Stomach (tissue), 9 donors: ENCODE data around the gene RBMS1. TPM values are rescaled to one million over a fixed set of nuclear protein-coding genes. Genes with fewer than 3 reads are reported as not detected.

Experiments
- DNase-seq, 2 donors: peaks; one replicate each; pipeline versions ENCODE4 v3.0.0 to v3.0.0-alpha.2; 2013 to 2019
- H3K27ac ChIP-seq, 5 donors: fragments of 200-600 bp in 4 of 5; sonication (generic) in 4 of 5; one replicate each; pipeline ENCODE4 v1.5.1; 2013 to 2019; ENCODE audit warnings: mild to moderate bottlenecking in 1 of 5, moderate library complexity in 1 of 5
- H3K27me3 ChIP-seq, 3 donors: fragments of 200-600 bp; sonication (generic); one replicate each; pipeline ENCODE4 v1.5.1; 2017 to 2019; ENCODE audit warnings: mixed run types in 1 of 3
- H3K36me3 ChIP-seq, 4 donors: fragments of 200-600 bp; sonication (generic); 1 replicate in 3 of 4; 2 replicates in 1 of 4; pipeline ENCODE4 v1.5.1; 2016 to 2019
- H3K4me1 ChIP-seq, 4 donors: fragments of 200-600 bp; sonication (generic); one replicate each; pipeline ENCODE4 v1.5.1; 2016 to 2019
- H3K4me3 ChIP-seq, 4 donors: fragments of 200-600 bp; sonication (generic) in 3 of 4; one replicate each; pipeline ENCODE4 v1.5.1; 2016 to 2019; ENCODE audit warnings: mild to moderate bottlenecking in 1 of 4
- H3K9me3 ChIP-seq, 4 donors: fragments of 200-600 bp; sonication (generic); one replicate each; pipeline ENCODE4 v1.5.1; 2016 to 2019
- CTCF ChIP-seq, 7 experiments: fragments of 450-650 bp in 4 of 7; fragments of 200-600 bp in 3 of 7; sonication (generic) in 3 of 7; IDR thresholded peaks; one replicate each; pipeline ENCODE4 v1.5.1; 2016 to 2019; ENCODE audit warnings: antibody characterized with exemption in 7 of 7, control low read depth in 2 of 7, mild to moderate bottlenecking in 1 of 7
- EP300 ChIP-seq: sonication (generic); formaldehyde crosslinking; IDR thresholded peaks from one replicate; pipeline ENCODE4 v1.6.1; 2017; ENCODE audit warnings: antibody characterized with exemption
- POLR2A ChIP-seq, 4 donors: fragments of 450-650 bp; IDR thresholded peaks; one replicate each; pipeline ENCODE4 v1.6.1; 2016; ENCODE audit warnings: antibody characterized with exemption in 4 of 4, control low read depth in 2 of 4, mild to moderate bottlenecking in 1 of 4, moderate library complexity in 1 of 4
- POLR2AphosphoS5 ChIP-seq, 3 donors: sonication (generic); formaldehyde crosslinking; IDR thresholded peaks; one replicate each; pipeline ENCODE4 v1.6.1; 2016; ENCODE audit warnings: antibody characterized with exemption in 3 of 3
- WGBS, 5 donors: extraction: QIAGEN DNeasy Blood & Tissue Kit in 3 of 5; methylation state at CpG; one replicate each; pipeline versions ENCODE4 v1.1.5 to v1.1.7; 2013 to 2018; 5-methylcytosine and 5-hydroxymethylcytosine counted together
- intact Hi-C: fragments of 100-400 bp; cut with DNase I; formaldehyde crosslinking; loops from one replicate; pipeline ENCODE4 v1.15.1; 2023; ENCODE audit warnings: low total_unique reads
- polyA plus RNA-seq, 3 donors: library from polyadenylated mRNA; stranded (reverse); fragments of 200-250 nt; gene quantifications; one replicate each; pipeline ENCODE4 v1.2.3, GENCODE V29; 2013
- total RNA-seq, 5 donors: library from RNA; depleted of rRNA; stranded (reverse); fragments of >200 nt; gene quantifications; one replicate each; pipeline versions ENCODE4 v1.1.0 to v1.2.3, GENCODE V29; 2014 to 2016
- donor health status: healthy with polysubstance abuse.
- donor health status: Bipolar disorder and iron deficiency.
- donor health status: healthy.

RBMS1 gene
- total and polyA plus RNA-seq, 8 donors, result 4.3 to 134 (median 27.8) TPM

DNA sequence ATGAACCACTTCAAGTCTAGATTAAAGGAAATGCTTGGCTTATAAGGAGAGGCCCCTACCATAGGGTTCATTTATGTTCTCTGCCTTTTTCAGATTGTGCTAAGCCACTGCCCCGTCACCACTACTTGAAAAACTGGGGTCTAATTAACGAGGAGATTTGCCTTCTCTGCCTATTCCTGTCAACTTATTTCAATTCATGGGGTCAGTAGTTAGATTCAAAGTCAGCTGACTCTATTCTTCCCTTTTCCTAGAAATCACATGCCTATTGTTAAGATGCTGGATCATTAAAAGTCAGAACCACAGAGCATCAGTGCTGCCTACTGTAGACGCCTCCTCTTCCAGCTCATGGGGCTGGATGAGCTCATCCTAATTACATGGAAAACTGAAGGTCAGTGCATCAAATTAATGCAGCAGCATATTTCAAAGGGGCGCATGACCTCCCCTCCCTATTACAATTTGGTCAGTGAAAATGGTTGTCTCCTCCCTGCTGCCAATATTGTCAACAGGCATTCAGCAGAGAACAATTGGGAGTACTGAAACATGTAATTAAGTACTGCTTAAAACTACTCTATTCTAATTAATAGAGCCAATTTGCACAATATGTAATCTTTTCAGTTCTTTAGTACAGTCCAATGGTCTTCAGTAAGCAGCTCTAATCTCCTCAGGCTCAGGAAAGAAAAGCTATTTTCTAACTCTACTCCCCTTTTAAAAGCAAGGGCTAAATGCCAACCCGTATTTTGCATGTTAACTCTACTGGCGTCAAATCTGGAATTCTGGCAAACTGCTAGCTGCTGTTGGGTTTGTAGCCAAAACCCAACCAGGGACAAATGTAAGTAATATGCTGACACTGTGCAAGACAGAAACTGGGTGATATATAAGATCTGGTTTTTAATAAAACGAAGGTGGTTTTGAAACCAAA, 176.2 kb downstream of the RBMS1 start:
- H3K4me1 ChIP-seq, result peaks cover 6 to 70% (median 42%) of the 10 kb centered on the region in 4 donors
- DNase-seq, result peak in 1 of 2 donors; percentile 61
- no peaks in the 10 kb centered on the region for H3K9me3 ChIP-seq
- TF ChIP-seq CTCF (IDR thresholded peaks at IDR 0.05) (no peak), POLR2A (IDR thresholded peaks at IDR 0.05) (no peak), POLR2AphosphoS5 (IDR thresholded peaks at IDR 0.05) (no peak), EP300 (no peak)
- whole genome bisulfite sequencing, 5 donors, result 62 to 75% (median 69%) methylated on average over 7 of the region's 7 CpGs
- H3K27ac ChIP-seq, result peak overlapping the region in 3 of 5 donors; percentile 39 to 62 (median 58)
- no peaks in the 10 kb centered on the region for H3K27me3 ChIP-seq
- peaks cover 0 to 9% (median 6%) of the 10 kb centered on the region in 4 donors for H3K36me3 ChIP-seq
- no peak overlapping the region for H3K4me3 ChIP-seq
- intact Hi-C loops, result no loop called here

GRCh38 chr2:160315337-160315736, 178.3 kb downstream of the RBMS1 start:
- no peaks in the 10 kb centered on the region for H3K9me3 ChIP-seq
- TF ChIP-seq POLR2A (IDR thresholded peaks at IDR 0.05) (no peak), POLR2AphosphoS5 (IDR thresholded peaks at IDR 0.05) (no peak), CTCF (IDR thresholded peaks at IDR 0.05) (no peak), EP300 (no peak)
- intact Hi-C loops, result no loop called here
- H3K4me1 ChIP-seq, result peaks cover 0 to 57% (median 28%) of the 10 kb centered on the region in 4 donors
- H3K27ac ChIP-seq, result no peak overlapping the region
- H3K27me3 ChIP-seq, result no peaks in the 10 kb centered on the region
- H3K36me3 ChIP-seq, result peaks cover 0 to 27% (median 20%) of the 10 kb centered on the region in 4 donors
- WGBS, 5 donors, result 61 to 78% (median 68%) methylated on average over 2 of the region's 2 CpGs
- DNase-seq, result no peak
- H3K4me3 ChIP-seq, result no peak overlapping the region

DNA sequence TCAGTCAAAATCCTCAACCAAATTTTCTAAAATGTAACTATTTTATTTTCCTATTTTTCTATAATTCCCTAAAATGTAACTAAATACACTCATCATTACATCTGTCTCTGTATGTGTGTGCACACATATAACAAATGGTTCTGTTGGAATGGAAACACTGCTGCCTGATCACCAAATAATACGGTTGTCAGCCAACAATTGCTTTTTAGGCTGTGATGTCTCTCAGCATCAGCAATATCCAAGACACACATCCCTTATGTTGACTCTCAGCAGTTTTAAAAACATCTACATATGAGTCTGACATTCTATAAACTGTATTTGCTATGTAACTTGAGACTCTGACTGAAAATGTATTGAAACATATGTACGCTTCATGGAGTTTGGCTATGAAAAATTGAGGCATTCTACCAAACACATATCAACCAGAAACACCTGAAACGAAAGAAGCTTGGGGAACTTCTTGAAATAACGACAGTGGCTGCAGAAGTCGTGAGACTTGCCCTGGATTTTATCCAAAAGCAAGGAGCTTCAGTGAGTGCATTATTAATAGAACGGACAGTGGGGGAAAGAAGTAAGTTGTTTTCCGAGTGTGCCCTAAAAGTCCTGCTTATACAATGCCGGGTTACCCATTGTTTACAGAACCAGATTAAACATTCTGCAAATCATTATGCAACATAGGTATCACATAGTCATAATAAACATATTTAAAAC, 183.3 kb downstream of the RBMS1 start:
- WGBS, 5 donors, result 54 to 74% (median 69%) methylated on average over 8 of the region's 8 CpGs
- DNase-seq, result no peak
- intact Hi-C loops, result no loop called here
- peaks cover 0 to 35% (median 15%) of the 10 kb centered on the region in 4 donors for H3K4me1 ChIP-seq
- no peak overlapping the region for H3K4me3 ChIP-seq
- peak overlapping the region in 1 of 5 donors; percentile 16 for H3K27ac ChIP-seq
- TF ChIP-seq POLR2AphosphoS5 (IDR thresholded peaks at IDR 0.05) (no peak), CTCF (IDR thresholded peaks at IDR 0.05) (no peak), EP300 (no peak), POLR2A (IDR thresholded peaks at IDR 0.05) (no peak)
- H3K36me3 ChIP-seq, result peaks cover 0 to 40% (median 23%) of the 10 kb centered on the region in 4 donors
- H3K9me3 ChIP-seq, result no peaks in the 10 kb centered on the region
- no peaks in the 10 kb centered on the region for H3K27me3 ChIP-seq

- Histone ChIP-seq H3K27ac (peak overlapping the region in 1 of 5 donors; percentile 16), H3K4me1 (peaks cover 0 to 37% (median 13%) of the 10 kb centered on the region in 4 donors), H3K36me3 (peaks cover 0 to 40% (median 23%) of the 10 kb centered on the region in 4 donors), H3K27me3 (no peaks in the 10 kb centered on the region), H3K9me3 (no peaks in the 10 kb centered on the region), H3K4me3 (no peak overlapping the region)
- no peak for TF ChIP-seq EP300
- intact Hi-C loops, result no loop called here
- DNase-seq, result no peak
Observed at GRCh38 chr2:160309585-160309984, 184.0 kb downstream of the RBMS1 start.
